ENCODE measurements around the gene HIP1. TPM values are rescaled to one million over a fixed set of nuclear protein-coding genes. Genes with fewer than 3 reads are reported as not detected.

The HIP1 gene
- total RNA-seq, 1 experiment from 2014 or later, result 10.7 TPM

DNA sequence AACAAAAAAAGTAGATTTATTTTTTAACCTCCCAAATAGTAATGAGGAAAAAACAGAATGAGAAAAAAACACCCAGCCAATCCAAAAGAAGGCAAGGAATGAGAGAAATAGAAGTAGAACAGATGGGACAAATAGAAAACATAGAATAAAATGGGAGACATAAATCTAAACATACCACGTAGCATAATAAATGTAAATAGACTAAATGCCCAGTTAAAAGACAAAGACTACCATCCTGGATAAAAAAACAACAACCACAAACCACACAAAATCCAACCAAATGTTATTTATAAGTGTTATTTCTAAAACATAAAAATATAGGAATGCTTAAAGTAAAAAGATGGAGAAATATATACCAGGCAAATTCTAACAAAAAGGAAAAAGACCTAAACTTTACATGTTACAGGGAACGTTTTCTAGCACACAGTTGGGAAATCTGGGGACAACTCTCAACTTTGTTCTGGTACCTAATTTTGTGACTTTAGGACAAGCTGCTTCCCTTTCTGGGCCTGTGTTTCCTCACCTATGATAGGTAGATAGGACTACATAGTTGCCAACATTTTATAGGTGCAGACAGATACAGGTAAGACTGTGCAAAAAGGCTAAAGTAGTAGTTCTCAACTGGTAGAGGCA, 148.3 kb downstream of the HIP1 start:
- no peaks in the 10 kb centered on the region for H3K4me1 Mint-ChIP-seq (ENCODE audit: low read depth, unreplicated experiment)
- DNase-seq, result no peak
- TF ChIP-seq, protein P1, sequence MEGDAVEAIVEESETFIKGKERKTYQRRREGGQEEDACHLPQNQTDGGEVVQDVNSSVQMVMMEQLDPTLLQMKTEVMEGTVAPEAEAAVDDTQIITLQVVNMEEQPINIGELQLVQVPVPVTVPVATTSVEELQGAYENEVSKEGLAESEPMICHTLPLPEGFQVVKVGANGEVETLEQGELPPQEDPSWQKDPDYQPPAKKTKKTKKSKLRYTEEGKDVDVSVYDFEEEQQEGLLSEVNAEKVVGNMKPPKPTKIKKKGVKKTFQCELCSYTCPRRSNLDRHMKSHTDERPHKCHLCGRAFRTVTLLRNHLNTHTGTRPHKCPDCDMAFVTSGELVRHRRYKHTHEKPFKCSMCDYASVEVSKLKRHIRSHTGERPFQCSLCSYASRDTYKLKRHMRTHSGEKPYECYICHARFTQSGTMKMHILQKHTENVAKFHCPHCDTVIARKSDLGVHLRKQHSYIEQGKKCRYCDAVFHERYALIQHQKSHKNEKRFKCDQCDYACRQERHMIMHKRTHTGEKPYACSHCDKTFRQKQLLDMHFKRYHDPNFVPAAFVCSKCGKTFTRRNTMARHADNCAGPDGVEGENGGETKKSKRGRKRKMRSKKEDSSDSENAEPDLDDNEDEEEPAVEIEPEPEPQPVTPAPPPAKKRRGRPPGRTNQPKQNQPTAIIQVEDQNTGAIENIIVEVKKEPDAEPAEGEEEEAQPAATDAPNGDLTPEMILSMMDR (IDR thresholded peaks at IDR 0.05; ENCODE audit: unreplicated experiment), result no peak
- intact Hi-C loops (cut with micrococcal nuclease; ENCODE audit: unreplicated experiment), result no loop called here
- H3K36me3 Mint-ChIP-seq (ENCODE audit: insufficient read depth, unreplicated experiment), result no peaks in the 10 kb centered on the region
- no TSS peak for BruUV-seq (replicated peaks)
- H3K4me3 Mint-ChIP-seq (ENCODE audit: low read depth, unreplicated experiment), result no peak overlapping the region
- H3K27me3 Mint-ChIP-seq (ENCODE audit: unreplicated experiment), result no peaks in the 10 kb centered on the region
- no peak overlapping the region for H3K27ac Mint-ChIP-seq (ENCODE audit: unreplicated experiment)
- CTCF ChIA-PET, result no interaction called here
- H3K9me3 Mint-ChIP-seq (ENCODE audit: low read depth, unreplicated experiment), result no peaks in the 10 kb centered on the region

DNA sequence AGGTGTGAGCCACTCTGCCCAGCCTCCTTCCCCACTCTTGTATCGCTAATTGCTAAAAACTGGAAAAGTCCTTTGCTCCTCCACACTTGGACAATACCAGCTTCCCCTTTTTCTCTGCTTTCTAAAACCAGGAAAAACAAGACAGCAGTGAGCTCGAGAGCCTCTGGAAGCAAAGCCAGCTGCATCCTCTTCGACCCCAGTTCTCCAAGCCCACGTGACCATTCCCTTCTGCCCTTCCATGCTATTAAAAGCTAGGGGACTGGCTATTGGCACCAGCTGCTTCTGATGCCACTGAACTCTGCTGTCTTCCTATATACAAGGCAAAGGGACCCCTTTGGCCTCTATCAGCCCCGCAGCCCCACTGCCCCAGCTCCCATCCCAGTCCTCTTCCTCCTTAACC, 154.4 kb downstream of the HIP1 start:
- H3K9me3 Mint-ChIP-seq (ENCODE audit: low read depth, unreplicated experiment), result no peaks in the 10 kb centered on the region
- intact Hi-C loops (cut with micrococcal nuclease; ENCODE audit: unreplicated experiment), result no loop called here
- TF ChIP-seq, protein P1 (IDR thresholded peaks at IDR 0.05; ENCODE audit: unreplicated experiment), result no peak
- no peaks in the 10 kb centered on the region for H3K4me1 Mint-ChIP-seq (ENCODE audit: low read depth, unreplicated experiment)
- BruUV-seq (replicated peaks), result no TSS peak
- no peak overlapping the region for H3K4me3 Mint-ChIP-seq (ENCODE audit: low read depth, unreplicated experiment)
- no peaks in the 10 kb centered on the region for H3K36me3 Mint-ChIP-seq (ENCODE audit: insufficient read depth, unreplicated experiment)
- CTCF ChIA-PET, result interaction anchor here (0.7 kb wide), 1 partner anchor 40 kb away, joined by 3 read pairs; no protein-coding TSS in a partner anchor
- no peak overlapping the region for H3K27ac Mint-ChIP-seq (ENCODE audit: unreplicated experiment)
- H3K27me3 Mint-ChIP-seq (ENCODE audit: unreplicated experiment), result no peaks in the 10 kb centered on the region
- no peak for DNase-seq

DNA sequence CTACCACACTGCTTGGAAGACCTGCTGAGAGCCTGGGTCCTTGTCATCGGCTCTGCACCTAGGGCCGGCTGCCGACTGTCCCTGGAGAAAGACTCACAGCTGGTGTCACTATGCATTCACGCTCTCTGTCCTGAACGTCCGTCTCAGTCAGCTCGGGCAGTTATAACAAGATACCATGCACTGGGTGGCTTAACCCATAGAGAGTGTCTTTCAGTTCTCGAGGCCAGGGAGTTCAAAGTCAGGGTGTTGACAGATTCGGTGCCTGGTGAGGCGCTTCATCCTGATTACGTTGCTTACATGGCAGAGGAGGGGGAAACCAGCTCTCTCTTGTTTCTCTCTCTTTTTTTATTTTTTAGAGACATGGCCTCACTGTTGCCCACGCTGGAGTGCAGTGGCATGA, 155.5 kb downstream of the HIP1 start:
- BruUV-seq (replicated peaks), result no TSS peak
- Mint-ChIP-seq H3K4me1 (ENCODE audit: low read depth, unreplicated experiment) (no peaks in the 10 kb centered on the region), H3K27ac (ENCODE audit: unreplicated experiment) (no peak overlapping the region)

DNA sequence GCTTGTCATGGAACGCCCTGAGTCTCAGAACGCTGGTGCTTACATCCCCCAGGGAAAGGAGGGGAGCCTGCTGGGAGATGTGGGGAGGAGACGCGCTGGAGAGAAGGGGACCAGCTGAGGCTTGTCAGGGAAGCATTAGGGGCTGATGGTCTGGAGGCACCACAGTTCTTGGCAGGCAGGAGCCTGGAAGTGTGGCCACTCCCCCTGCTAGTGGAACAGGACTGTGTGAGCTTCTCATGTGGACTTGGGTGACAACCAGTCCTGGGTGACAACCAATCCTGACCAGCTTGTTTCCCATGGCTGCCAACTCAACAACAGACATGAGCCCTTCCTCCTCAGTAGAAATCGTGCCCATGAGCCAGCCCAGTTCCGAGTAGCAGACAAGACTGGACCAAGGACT, 158.8 kb downstream of the HIP1 start:
- no peaks in the 10 kb centered on the region for H3K4me1 Mint-ChIP-seq (ENCODE audit: low read depth, unreplicated experiment)
- no peak overlapping the region for H3K4me3 Mint-ChIP-seq (ENCODE audit: low read depth, unreplicated experiment)
- CTCF ChIA-PET, result no interaction called here
- TF ChIP-seq, protein P1 (IDR thresholded peaks at IDR 0.05; ENCODE audit: unreplicated experiment), result no peak
- no peaks in the 10 kb centered on the region for H3K27me3 Mint-ChIP-seq (ENCODE audit: unreplicated experiment)
- intact Hi-C loops (cut with micrococcal nuclease; ENCODE audit: unreplicated experiment), result no loop called here
- H3K36me3 Mint-ChIP-seq (ENCODE audit: insufficient read depth, unreplicated experiment), result peaks cover 3% of the 10 kb centered on the region
- H3K9me3 Mint-ChIP-seq (ENCODE audit: low read depth, unreplicated experiment), result no peaks in the 10 kb centered on the region
- H3K27ac Mint-ChIP-seq (ENCODE audit: unreplicated experiment), result no peak overlapping the region
- DNase-seq, result no peak
- BruUV-seq (replicated peaks), result no TSS peak

More for the DNA sequence above, 155.5 kb downstream of the HIP1 start:
- CTCF ChIA-PET, result no interaction called here
- Mint-ChIP-seq H3K36me3 (ENCODE audit: insufficient read depth, unreplicated experiment) (no peaks in the 10 kb centered on the region), H3K27me3 (ENCODE audit: unreplicated experiment) (no peaks in the 10 kb centered on the region), H3K9me3 (ENCODE audit: low read depth, unreplicated experiment) (no peaks in the 10 kb centered on the region), H3K4me3 (ENCODE audit: low read depth, unreplicated experiment) (no peak overlapping the region)
- intact Hi-C loops (cut with micrococcal nuclease; ENCODE audit: unreplicated experiment), result no loop called here
- DNase-seq, result no peak
- TF ChIP-seq, protein P1 (IDR thresholded peaks at IDR 0.05; ENCODE audit: unreplicated experiment), result no peak
